K562 (cell line): ENCODE measurements around the gene NUDT12. TPM values are rescaled to one million over a fixed set of nuclear protein-coding genes. Genes with fewer than 3 reads are reported as not detected.

Experiments
- ATAC-seq: fragments of 200-7000 bp; cut with Tn5 transposase; 3 replicates; pipeline ENCODE4 v1.9.1; 2020; ENCODE audit warnings: moderate library complexity
- BruUV-seq: library from RNA; stranded (reverse); fragments of 400-500 nt; replicated peaks from 2 replicates; lab custom pipeline; 2021; lab: Mats Ljungman, UMichigan
- CTCF ChIA-PET: fragments of 300-600 bp; formaldehyde crosslinking; extraction: SDS; loops from one replicate; lab custom pipeline; 2021; ENCODE audit warnings: low intra/inter-chr PET ratio; lab: Yijun Ruan, JAX
- POLR2A ChIA-PET: fragments of 300-600, 350-650 bp; sonication (Branson Sonifier 250); formaldehyde crosslinking; extraction: SDS; loops from one replicate; lab custom pipeline; 2021; ENCODE audit warnings: antibody characterized with exemption, inconsistent platforms; lab: Yijun Ruan, JAX
- DNase-seq, 4 experiments: peaks; one replicate each; pipeline versions ENCODE4 v3.0.0 to v3.0.0-alpha.2; 2011 to 2018; ENCODE audit warnings: low spot score in 3 of 4, mixed read lengths in 3 of 4; ENCODE audit errors: extremely low read depth in 1 of 4
- FAIRE-seq: peaks from 2 replicates; lab custom pipeline; 2011; peaks lifted over from hg19 to GRCh38; lab: Jason Lieb, UNC
- H2AFZ ChIP-seq: 2 replicates; pipeline ENCODE4 v1.6.0; 2011; ENCODE audit warnings: low read depth, low read length, control low read depth, inconsistent platforms
- H3K27ac ChIP-seq: fragments of 200-600 bp; 3 replicates; pipeline ENCODE4 v1.8.0; 2011; ENCODE audit warnings: low read depth, mild to moderate bottlenecking, control low read depth, inconsistent platforms, low read length, moderate library complexity, mixed read lengths; ENCODE audit errors: extremely low read depth
- H3K27me3 ChIP-seq, 2 experiments: fragments of 300-600 bp in 1 of 2; 2 replicates in 1 of 2; 3 replicates in 1 of 2; pipeline versions ENCODE4 v1.6.0 to v1.8.0; 2011; ENCODE audit warnings: inconsistent platforms in 2 of 2, low read length in 2 of 2, mild to moderate bottlenecking in 1 of 2, mixed read lengths in 1 of 2, moderate library complexity in 1 of 2; ENCODE audit not compliant: control insufficient read depth in 2 of 2, insufficient read depth in 2 of 2
- H3K36me3 ChIP-seq: fragments of 300-600 bp; 3 replicates; pipeline ENCODE4 v1.8.0; 2011; ENCODE audit warnings: mild to moderate bottlenecking, low read length, inconsistent platforms; ENCODE audit not compliant: control insufficient read depth, insufficient read depth
- H3K4me1 ChIP-seq, 2 experiments: fragments of 200-600 bp in 1 of 2; replicated peaks in 1 of 2; 2 replicates in 1 of 2; 3 replicates in 1 of 2; pipeline versions ENCODE4 v1.5.1 to v1.8.0; 2011; ENCODE audit warnings: inconsistent platforms in 2 of 2, low read length in 2 of 2, mild to moderate bottlenecking in 1 of 2, mixed read lengths in 1 of 2, moderate library complexity in 1 of 2; ENCODE audit not compliant: control insufficient read depth in 2 of 2, insufficient read depth in 2 of 2
- H3K4me2 ChIP-seq: 2 replicates; pipeline ENCODE4 v1.6.1; 2011; ENCODE audit warnings: low read length, control low read depth, inconsistent platforms, mixed read lengths; ENCODE audit not compliant: insufficient read depth
- H3K4me3 ChIP-seq: fragments of 200-600 bp; sonication (generic), shearing (Covaris generic); 2 replicates; pipeline ENCODE4 v1.5.1; 2016; ENCODE audit warnings: control low read depth, inconsistent platforms
- H3K79me2 ChIP-seq: fragments of 200-600 bp; 3 replicates; pipeline ENCODE4 v1.8.0; 2011; ENCODE audit warnings: low read length, inconsistent platforms; ENCODE audit not compliant: control insufficient read depth, insufficient read depth
- H3K9ac ChIP-seq, 2 experiments: 2 replicates each; pipeline versions ENCODE4 v1.6.0 to v1.6.1; 2011; ENCODE audit warnings: low read depth in 2 of 2, low read length in 2 of 2, control low read depth in 1 of 2, inconsistent platforms in 1 of 2, mild to moderate bottlenecking in 1 of 2, mixed read lengths in 1 of 2; ENCODE audit not compliant: insufficient read depth in 1 of 2
- H3K9me1 ChIP-seq: one replicate; pipeline ENCODE4 v1.6.0; 2011; ENCODE audit warnings: inconsistent platforms, mild to moderate bottlenecking, low read length, moderate library complexity; ENCODE audit not compliant: control insufficient read depth, insufficient read depth
- H3K9me3 ChIP-seq: replicated peaks from 2 replicates; pipeline ENCODE4 v1.5.1; 2011; ENCODE audit warnings: low read depth, low read length, inconsistent platforms; ENCODE audit not compliant: control insufficient read depth, insufficient read depth
- H4K20me1 ChIP-seq: replicated peaks from 2 replicates; pipeline ENCODE4 v1.6.1; 2011; ENCODE audit warnings: low read length, inconsistent platforms, mixed read lengths; ENCODE audit not compliant: control insufficient read depth, insufficient read depth
- AFF4 ChIP-seq: sonication (generic); formaldehyde crosslinking; IDR thresholded peaks from 2 replicates; pipeline ENCODE4 v1.8.0; 2023; ENCODE audit warnings: mild to moderate bottlenecking, missing genetic modification reagents
- CBFA2T3 ChIP-seq: fragments of 450-650 bp; IDR thresholded peaks from 2 replicates; pipeline ENCODE4 v1.6.1; 2017
- LEF1 ChIP-seq: fragments of 450-650 bp; IDR thresholded peaks from 2 replicates; pipeline ENCODE4 v1.6.1; 2016; ENCODE audit warnings: mild to moderate bottlenecking
- PHTF2 ChIP-seq: fragments of 250-450 bp; sonication (Bioruptor Pico); IDR thresholded peaks from 2 replicates; pipeline ENCODE4 v1.5.0; 2021; ENCODE audit warnings: mild to moderate bottlenecking
- POLR2G ChIP-seq: fragments of 200-400 bp; formaldehyde crosslinking; IDR thresholded peaks from 2 replicates; pipeline ENCODE4 v1.6.1; 2017; ENCODE audit warnings: low read depth, mild to moderate bottlenecking, antibody characterized with exemption, low read length, moderate library complexity
- POLR3A ChIP-seq: IDR thresholded peaks from 2 replicates; pipeline ENCODE4 v1.6.1; 2011; ENCODE audit warnings: borderline replicate concordance, mild to moderate bottlenecking, moderate library complexity; ENCODE audit not compliant: insufficient read length, insufficient read depth; ENCODE audit errors: extremely low read depth
- TAL1 ChIP-seq: fragments of 450-650 bp; IDR thresholded peaks from 2 replicates; pipeline ENCODE4 v1.6.1; 2016; ENCODE audit warnings: mild to moderate bottlenecking
- ZNF174 ChIP-seq: fragments of 250-450 bp; sonication (Bioruptor Pico); IDR thresholded peaks from 2 replicates; pipeline ENCODE4 v1.4.0; 2020; ENCODE audit warnings: mild to moderate bottlenecking
- ZNF253 ChIP-seq: fragments of 250-450 bp; sonication (Bioruptor Pico); conservative IDR thresholded peaks from 2 replicates; pipeline ENCODE4 v1.6.1; 2021; ENCODE audit warnings: mild to moderate bottlenecking
- ZNF609 ChIP-seq: sonication (generic); formaldehyde crosslinking; IDR thresholded peaks from 2 replicates; pipeline ENCODE4 v1.8.1; 2023; ENCODE audit warnings: missing genetic modification reagents, mild to moderate bottlenecking, borderline replicate concordance
- WGBS: fragments of 100-300 bp; shearing (Covaris generic); methylation state at CpG from one replicate; pipeline ENCODE4 v1.1.6; 2016; ENCODE audit warnings: low coverage, mixed read lengths; ENCODE audit not compliant: insufficient coverage; ENCODE audit errors: missing lambda C conversion rate; 5-methylcytosine and 5-hydroxymethylcytosine counted together
- in situ Hi-C: fragments of 300-500 bp; cut with MboI; formaldehyde crosslinking; loops from 4 replicates; pipeline ENCODE4 v1.15.0; 2018; ENCODE audit warnings: inconsistent platforms, mixed read lengths
- intact Hi-C: fragments of 100-400 bp; cut with micrococcal nuclease; formaldehyde crosslinking; loops from 2 replicates; pipeline ENCODE4 v1.14.2; 2022
- polyA plus RNA-seq, 8 experiments: library from polyadenylated mRNA; depleted of rRNA in 4 of 8; stranded (reverse) in 5 of 8; unstranded in 3 of 8; fragments of >200 nt; fragmentation: Nextera tagmentation in 2 of 8; fragmentation: Illumina TruSeq in 1 of 8; extraction: Ambion mirVana in 2 of 8; extraction: Trizol in 1 of 8; gene quantifications; 2 replicates each; pipeline versions ENCODE4 v1.2.1 to v1.2.3, GENCODE V29; 2011 to 2014; ENCODE audit warnings: inconsistent platforms in 1 of 8, missing spikeins in 1 of 8
- total RNA-seq, 7 experiments: library from RNA; depleted of rRNA in 6 of 7; stranded (reverse); fragments of >200 nt in 6 of 7; fragmentation: Illumina TruSeq in 2 of 7; extraction: Trizol in 2 of 7; gene quantifications; 2 replicates each; pipeline versions ENCODE4 v1.2.1 to v1.2.3, GENCODE V29; 2011 to 2021; ENCODE audit warnings: low replicate concordance in 1 of 7

Gene NUDT12
- total and polyA plus RNA-seq, 9 of the 15 experiments (the other 6 are each of a cell fraction or from before 2014, with no cell fraction given) = 10.9 to 27.2 (median 18.5) TPM

- no peak for TF ChIP-seq AFF4 (CRISPR knock-in tag)
- peak; percentile 74 for TF ChIP-seq CBFA2T3
- peak; percentile 22; the same call in 1 of the 2 replicates for TF ChIP-seq TAL1
- TF ChIP-seq LEF1 = no peak
- TF ChIP-seq PHTF2 (CRISPR knock-in tag) = no peak
These were observed 1.8 kb downstream of the NUDT12 start (continued) for GRCh38 chr5:103560826-103561225.

DNA sequence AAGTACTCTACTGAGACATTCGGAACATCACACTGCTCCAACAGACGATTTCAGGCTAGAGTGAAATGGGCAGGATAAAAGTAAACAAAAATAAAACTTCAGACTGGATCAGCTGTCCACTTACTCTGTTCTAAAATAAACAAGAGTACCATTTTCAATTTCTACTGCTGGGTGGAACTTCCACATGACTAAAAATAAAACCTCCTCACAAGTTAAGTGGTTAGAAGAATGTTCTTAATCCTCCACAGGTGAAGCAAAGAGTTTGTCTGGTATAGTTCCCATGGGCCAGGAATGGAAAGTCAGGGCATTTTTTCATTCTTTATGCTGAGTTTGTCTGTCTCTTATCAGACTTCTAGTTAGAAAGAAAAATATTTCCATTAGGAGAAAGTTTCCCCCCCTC is 15.7 kb downstream of the NUDT12 start:
- Histone ChIP-seq H3K9me3 (no peaks in the 10 kb centered on the region), H4K20me1 (no peaks in the 10 kb centered on the region), H3K27me3 (no peaks in the 10 kb centered on the region), H3K79me2 (no peaks in the 10 kb centered on the region), H2AFZ (no peak overlapping the region), H3K4me2 (no peak overlapping the region), H3K9me1 (no peaks in the 10 kb centered on the region), H3K27ac (no peak overlapping the region), H3K36me3 (peaks cover 14% of the 10 kb centered on the region; the same call in 1 of the 3 replicates), H3K9ac (no peak overlapping the region), H3K4me3 (no peak overlapping the region), H3K4me1 (no peaks in the 10 kb centered on the region)
- FAIRE-seq = peak; percentile 6
- ChIA-PET CTCF (no interaction called here), POLR2A (no interaction called here)
- intact Hi-C loops = no loop called here
- no peak for DNase-seq
- in situ Hi-C loops = no loop called here
- no peak for ATAC-seq
- 18% methylated on average over 2 of the region's 2 CpGs for WGBS
- BruUV-seq = no TSS peak
- no peak for TF ChIP-seq POLR2G
- TF ChIP-seq ZNF174 (CRISPR knock-in tag) = no peak
- no peak for TF ChIP-seq ZNF609
- no peak for TF ChIP-seq POLR3A
- no peak for TF ChIP-seq ZNF253 (CRISPR knock-in tag)
